OCI-LY7 (cell line): ENCODE results near the gene FTH1. TPM values are rescaled to one million over a fixed set of nuclear protein-coding genes. Genes with fewer than 3 reads are reported as not detected.

Experiments used
- BruUV-seq: library from RNA; stranded (reverse); fragments of 400-500 nt; replicated peaks from 2 replicates; lab custom pipeline; 2021; lab: Mats Ljungman, UMichigan
- CTCF ChIA-PET: fragments of 300-600 bp; sonication (Branson Sonifier 250); formaldehyde crosslinking; loops from one replicate; lab custom pipeline; 2022; ENCODE audit warnings: antibody characterized with exemption; ENCODE audit not compliant: unreplicated experiment; lab: Charles Lee
- POLR2A ChIA-PET: fragments of 300-600 bp; sonication (Branson Sonifier 250); formaldehyde crosslinking; loops from one replicate; lab custom pipeline; 2022; ENCODE audit warnings: antibody characterized with exemption; lab: Charles Lee
- DNase-seq: peaks from one replicate; pipeline ENCODE4 v3.0.0-alpha.2; 2015; ENCODE audit warnings: low spot score
- H2AFZ ChIP-seq: fragments of 200-600 bp; sonication (generic), shearing (Covaris generic); 2 replicates; pipeline ENCODE4 v1.6.1; 2014; ENCODE audit warnings: mild to moderate bottlenecking, antibody characterized with exemption, low read length, moderate library complexity
- H3K27ac ChIP-seq: fragments of 200-600 bp; sonication (generic); 2 replicates; pipeline ENCODE4 v1.5.1; 2014; ENCODE audit warnings: mixed run types, low read depth, mild to moderate bottlenecking, moderate library complexity, low read length, inconsistent platforms; ENCODE audit not compliant: poor library complexity, severe bottlenecking
- H3K36me3 ChIP-seq: fragments of 200-600 bp; sonication (generic); 2 replicates; pipeline ENCODE4 v1.6.1; 2014; ENCODE audit warnings: mild to moderate bottlenecking, antibody characterized with exemption, low read length, moderate library complexity, mixed read lengths; ENCODE audit not compliant: insufficient read depth
- H3K4me1 ChIP-seq: fragments of 200-600 bp; sonication (generic); 2 replicates; pipeline ENCODE4 v1.5.1; 2014; ENCODE audit warnings: mild to moderate bottlenecking, low read length; ENCODE audit not compliant: insufficient read depth, poor library complexity, severe bottlenecking
- H3K4me2 ChIP-seq: fragments of 200-600 bp; sonication (generic); 2 replicates; pipeline ENCODE4 v1.6.1; 2014; ENCODE audit warnings: mild to moderate bottlenecking, low read length
- H3K4me3 ChIP-seq: fragments of 200-600 bp; sonication (generic); 2 replicates; pipeline ENCODE4 v1.5.1; 2014; ENCODE audit warnings: mild to moderate bottlenecking, low read depth, low read length; ENCODE audit not compliant: poor library complexity, severe bottlenecking
- H3K79me2 ChIP-seq: fragments of 200-600 bp; sonication (generic); 2 replicates; pipeline ENCODE4 v1.6.1; 2016; ENCODE audit warnings: low read depth, mild to moderate bottlenecking, low read length, moderate library complexity, mixed read lengths; ENCODE audit not compliant: insufficient read depth
- H3K9me2 ChIP-seq: fragments of 200-600 bp; sonication (generic); 2 replicates; pipeline ENCODE4 v1.6.1; 2016; ENCODE audit warnings: mild to moderate bottlenecking, low read length, mixed read lengths; ENCODE audit not compliant: insufficient read depth
- H3K9me3 ChIP-seq: fragments of 200-600 bp; sonication (generic); 2 replicates; pipeline ENCODE4 v1.6.1; 2014; ENCODE audit warnings: mild to moderate bottlenecking, mixed run types, low read length, mixed read lengths
- H4K20me1 ChIP-seq: fragments of 200-600 bp; sonication (generic); 2 replicates; pipeline ENCODE4 v1.6.1; 2014; ENCODE audit warnings: mild to moderate bottlenecking, antibody characterized with exemption, low read length, moderate library complexity, mixed read lengths; ENCODE audit not compliant: insufficient read depth
- EZH2phosphoT487 ChIP-seq: fragments of 200-600 bp; sonication (generic); IDR thresholded peaks from 2 replicates; pipeline ENCODE4 v1.6.1; 2018; ENCODE audit warnings: low read depth, borderline replicate concordance, mild to moderate bottlenecking, mixed run types, antibody characterized with exemption, low read length, moderate library complexity, mixed read lengths
- intact Hi-C: fragments of 100-400 bp; cut with micrococcal nuclease; formaldehyde crosslinking; loops from one replicate; pipeline ENCODE4 v1.10.0; 2022; ENCODE audit not compliant: unreplicated experiment
- small RNA-seq: library from RNA; depleted of rRNA; stranded (forward); fragments of <200 nt; gene quantifications from one replicate; pipeline ENCODE3, GENCODE V24; 2014
- total RNA-seq, 2 experiments: library from RNA; depleted of rRNA in 1 of 2; stranded (reverse); fragments of >200 nt in 1 of 2; shearing (Covaris generic) in 1 of 2; gene quantifications; 2 replicates each; pipeline ENCODE4 v1.2.3, GENCODE V29; 2014 to 2022
- TF ChIP-seq, protein P1 (sequence below): fragments of 200-600 bp; sonication (generic); conservative IDR thresholded peaks from 2 replicates; pipeline ENCODE4 v1.5.1; 2014; ENCODE audit warnings: mild to moderate bottlenecking, antibody characterized with exemption, low read length, moderate library complexity, mixed read lengths

Gene FTH1
- total RNA-seq, 2 experiments from 2014 or later: 153 to 185 TPM

DNA sequence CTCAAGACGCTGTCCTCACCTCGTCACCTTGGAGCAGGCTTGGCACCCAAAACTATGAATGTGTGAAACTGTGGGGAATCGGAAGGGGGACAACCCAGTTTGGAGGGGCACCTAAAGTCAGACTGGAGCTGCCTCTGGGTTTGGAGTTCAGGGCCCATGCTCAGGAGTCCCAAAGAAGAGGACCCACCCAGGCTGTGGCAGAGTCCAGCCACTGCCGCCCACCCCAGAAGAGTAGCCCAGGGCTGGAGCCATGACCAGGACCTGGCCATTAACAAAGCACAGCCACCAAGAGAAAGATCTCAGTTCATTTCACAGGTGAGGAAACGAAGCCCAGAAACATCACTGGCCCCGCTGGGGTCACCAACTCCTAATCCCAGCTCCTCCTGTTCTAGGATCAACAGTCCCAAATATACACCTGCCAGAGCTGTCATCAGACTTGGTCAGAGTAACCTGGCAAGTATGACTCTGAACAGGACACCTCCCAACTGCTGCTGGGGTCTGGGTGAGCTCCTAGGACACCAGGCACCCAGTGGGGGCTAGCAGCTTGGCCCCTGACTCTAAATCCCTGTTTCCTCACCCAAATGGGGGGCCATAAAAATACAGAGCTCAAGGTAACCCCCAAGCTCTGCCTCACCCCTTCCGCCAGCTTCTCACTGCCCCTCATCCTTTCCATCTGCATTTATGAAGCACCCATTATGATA lies 52.8 kb downstream of the FTH1 start:
- intact Hi-C loops: no loop called here
- ChIA-PET POLR2A (no interaction called here), CTCF (interaction anchor here (1.7 kb wide), 1 partner anchor 16 kb away, joined by 5 read pairs; no protein-coding TSS in a partner anchor)
- H3K9me3 ChIP-seq: no peaks in the 10 kb centered on the region
- no peak overlapping the region for H3K27ac ChIP-seq
- H3K9me2 ChIP-seq: no peaks in the 10 kb centered on the region
- TF ChIP-seq, protein P1, sequence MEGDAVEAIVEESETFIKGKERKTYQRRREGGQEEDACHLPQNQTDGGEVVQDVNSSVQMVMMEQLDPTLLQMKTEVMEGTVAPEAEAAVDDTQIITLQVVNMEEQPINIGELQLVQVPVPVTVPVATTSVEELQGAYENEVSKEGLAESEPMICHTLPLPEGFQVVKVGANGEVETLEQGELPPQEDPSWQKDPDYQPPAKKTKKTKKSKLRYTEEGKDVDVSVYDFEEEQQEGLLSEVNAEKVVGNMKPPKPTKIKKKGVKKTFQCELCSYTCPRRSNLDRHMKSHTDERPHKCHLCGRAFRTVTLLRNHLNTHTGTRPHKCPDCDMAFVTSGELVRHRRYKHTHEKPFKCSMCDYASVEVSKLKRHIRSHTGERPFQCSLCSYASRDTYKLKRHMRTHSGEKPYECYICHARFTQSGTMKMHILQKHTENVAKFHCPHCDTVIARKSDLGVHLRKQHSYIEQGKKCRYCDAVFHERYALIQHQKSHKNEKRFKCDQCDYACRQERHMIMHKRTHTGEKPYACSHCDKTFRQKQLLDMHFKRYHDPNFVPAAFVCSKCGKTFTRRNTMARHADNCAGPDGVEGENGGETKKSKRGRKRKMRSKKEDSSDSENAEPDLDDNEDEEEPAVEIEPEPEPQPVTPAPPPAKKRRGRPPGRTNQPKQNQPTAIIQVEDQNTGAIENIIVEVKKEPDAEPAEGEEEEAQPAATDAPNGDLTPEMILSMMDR: no peak
- TF ChIP-seq EZH2phosphoT487: no peak
- DNase-seq: no peak
- H2AFZ ChIP-seq: no peak overlapping the region
- H3K79me2 ChIP-seq: no peaks in the 10 kb centered on the region
- H4K20me1 ChIP-seq: no peaks in the 10 kb centered on the region
- no peak overlapping the region for H3K4me2 ChIP-seq
- no TSS peak for BruUV-seq
- no peaks in the 10 kb centered on the region for H3K36me3 ChIP-seq
- no peak overlapping the region for H3K4me3 ChIP-seq
- peaks cover 10% of the 10 kb centered on the region for H3K4me1 ChIP-seq

Small RNA genes within 50 kb of the gene (small RNA-seq; reads per million reads assigned to genes)
- gene RNU6-1243P: not detected

Other genes starting within 250 kb of the FTH1 start
- 0.19 and 0.23 TPM in 2 replicates for gene MYRF, start 215.0 kb downstream of the FTH1 start, total RNA-seq (2014; rRNA removed; shearing (Covaris generic))
- 0.98 and 1.1 TPM in 2 replicates for gene MYRF, start 215.0 kb downstream of the FTH1 start, total RNA-seq (2022)
- gene TMEM258, start 175.0 kb downstream of the FTH1 start, total RNA-seq (2014; rRNA removed; shearing (Covaris generic)): 119 and 174 TPM in 2 replicates
- gene TMEM258, start 175.0 kb downstream of the FTH1 start, total RNA-seq (2022): 173 and 174 TPM in 2 replicates
- 143 and 153 TPM in 2 replicates for gene FEN1, start 174.7 kb downstream of the FTH1 start, total RNA-seq (2014; rRNA removed; shearing (Covaris generic))
- gene FEN1, start 174.7 kb downstream of the FTH1 start, total RNA-seq (2022): 102 and 123 TPM in 2 replicates
- not detected in 2 replicates for gene FADS1, start 150.6 kb downstream of the FTH1 start, total RNA-seq (2014; rRNA removed; shearing (Covaris generic))
- not detected in 2 replicates for gene FADS1, start 150.6 kb downstream of the FTH1 start, total RNA-seq (2022)
- 0.31 and 0.95 TPM in 2 replicates for gene FADS2, start 139.3 kb downstream of the FTH1 start, total RNA-seq (2014; rRNA removed; shearing (Covaris generic))
- 2.3 and 2.8 TPM in 2 replicates for gene FADS2, start 139.3 kb downstream of the FTH1 start, total RNA-seq (2022)
- gene FADS3, start 76.1 kb downstream of the FTH1 start, total RNA-seq (2014; rRNA removed; shearing (Covaris generic)): 168 and 191 TPM in 2 replicates
- gene FADS3, start 76.1 kb downstream of the FTH1 start, total RNA-seq (2022): 103 and 143 TPM in 2 replicates
- not detected in 2 replicates for gene RAB3IL1, start 50.1 kb downstream of the FTH1 start, total RNA-seq (2014; rRNA removed; shearing (Covaris generic))
- not detected in 2 replicates for gene RAB3IL1, start 50.1 kb downstream of the FTH1 start, total RNA-seq (2022)
- 1.5 and 3.1 TPM in 2 replicates for gene BEST1, start 17.3 kb downstream of the FTH1 start, total RNA-seq (2014; rRNA removed; shearing (Covaris generic))
- 1.9 and 3.3 TPM in 2 replicates for gene BEST1, start 17.3 kb downstream of the FTH1 start, total RNA-seq (2022)
- gene INCENP, start 156.4 kb upstream of the FTH1 start, total RNA-seq (2014; rRNA removed; shearing (Covaris generic)): 89.1 and 103 TPM in 2 replicates
- gene INCENP, start 156.4 kb upstream of the FTH1 start, total RNA-seq (2022): 183 and 212 TPM in 2 replicates
- gene SCGB1D1, start 222.6 kb upstream of the FTH1 start, total RNA-seq (2014; rRNA removed; shearing (Covaris generic)): not detected in 2 replicates
- not detected in 2 replicates for gene SCGB1D1, start 222.6 kb upstream of the FTH1 start, total RNA-seq (2022)
- not detected in 2 replicates for gene SCGB2A1, start 241.0 kb upstream of the FTH1 start, total RNA-seq (2014; rRNA removed; shearing (Covaris generic))
- not detected in 2 replicates for gene SCGB2A1, start 241.0 kb upstream of the FTH1 start, total RNA-seq (2022)